Caco-2 (cell line): ENCODE measurements around the gene JAML. TPM values are rescaled to one million over a fixed set of nuclear protein-coding genes. Genes with fewer than 3 reads are reported as not detected.

Experiments
- BruUV-seq: library from RNA; stranded (reverse); fragments of 400-500 nt; replicated peaks from 2 replicates; lab custom pipeline; 2021; lab: Mats Ljungman, UMichigan
- CTCF ChIA-PET: fragments of 300-600 bp; sonication (Branson Sonifier 250); formaldehyde crosslinking; loops from one replicate; lab custom pipeline; 2022; ENCODE audit warnings: antibody characterized with exemption; lab: Charles Lee
- POLR2A ChIA-PET: fragments of 300-600 bp; sonication (Branson Sonifier 250); formaldehyde crosslinking; loops from one replicate; lab custom pipeline; 2022; ENCODE audit warnings: antibody characterized with exemption; lab: Charles Lee
- DNase-seq, 2 experiments: peaks; one replicate each; pipeline versions ENCODE4 v3.0.0 to v3.0.0-alpha.2; 2020 to 2022
- H3K27me3 ChIP-seq: replicated peaks from 2 replicates; pipeline ENCODE4 v1.6.0; 2011; ENCODE audit warnings: low read length; ENCODE audit not compliant: control insufficient read depth, insufficient read depth
- H3K36me3 ChIP-seq: 2 replicates; pipeline ENCODE4 v1.5.1; 2011; ENCODE audit warnings: low read length; ENCODE audit not compliant: control insufficient read depth, insufficient read depth
- H3K4me1 ChIP-seq: fragments of 250-450 bp; sonication (Bioruptor Pico); 2 replicates; pipeline ENCODE4 v1.5.1; 2020; ENCODE audit warnings: mild to moderate bottlenecking
- H3K4me3 ChIP-seq: 2 replicates; pipeline ENCODE4 v1.5.1; 2011; ENCODE audit warnings: low read depth, mild to moderate bottlenecking, control low read depth, low read length
- H3K9me3 ChIP-seq: fragments of 250-450 bp; sonication (Bioruptor Pico); 2 replicates; pipeline ENCODE4 v1.5.1; 2020; ENCODE audit warnings: mild to moderate bottlenecking, moderate library complexity
- H3K27ac Mint-ChIP-seq: one replicate; pipeline ENCODE4 v1.8.0; 2022; ENCODE audit warnings: mixed read lengths; ENCODE audit not compliant: unreplicated experiment
- H3K27me3 Mint-ChIP-seq: one replicate; pipeline ENCODE4 v1.8.0; 2022; ENCODE audit warnings: mixed read lengths; ENCODE audit not compliant: insufficient read depth, unreplicated experiment
- H3K36me3 Mint-ChIP-seq: one replicate; pipeline ENCODE4 v1.8.0; 2022; ENCODE audit warnings: mild to moderate bottlenecking, mixed read lengths; ENCODE audit not compliant: insufficient read depth, unreplicated experiment
- H3K4me1 Mint-ChIP-seq: one replicate; pipeline ENCODE4 v1.8.0; 2022; ENCODE audit warnings: low read depth, mixed read lengths; ENCODE audit not compliant: unreplicated experiment
- H3K4me3 Mint-ChIP-seq: one replicate; pipeline ENCODE4 v1.8.0; 2022; ENCODE audit warnings: mild to moderate bottlenecking, moderate library complexity, mixed read lengths; ENCODE audit not compliant: unreplicated experiment
- H3K9me3 Mint-ChIP-seq: one replicate; pipeline ENCODE4 v1.8.0; 2022; ENCODE audit warnings: mixed read lengths; ENCODE audit not compliant: unreplicated experiment
- intact Hi-C: fragments of 100-400 bp; cut with micrococcal nuclease; formaldehyde crosslinking; loops from one replicate; pipeline ENCODE4 v1.10.0; 2022; ENCODE audit not compliant: unreplicated experiment
- total RNA-seq: library from RNA; stranded (reverse); gene quantifications from 2 replicates; pipeline ENCODE4 v1.2.3, GENCODE V29; 2022
- TF ChIP-seq, protein P1 (sequence below), 2 experiments: fragments of 200-600 bp in 1 of 2; IDR thresholded peaks; 1 replicate in 1 of 2; 2 replicates in 1 of 2; pipeline versions ENCODE4 v1.5.1 to v1.8.0; 2011 to 2022; ENCODE audit warnings: antibody characterized with exemption in 1 of 2, control low read depth in 1 of 2, inconsistent platforms in 1 of 2, low read depth in 1 of 2, low read length in 1 of 2, mild to moderate bottlenecking in 1 of 2, moderate library complexity in 1 of 2; ENCODE audit not compliant: insufficient read depth in 1 of 2, severe bottlenecking in 1 of 2, unreplicated experiment in 1 of 2

The JAML gene
- total RNA-seq, 1 experiment from 2014 or later, result 8.9 TPM

GRCh38 chr11:118239509-118240205 lies 14.8 kb upstream of the JAML start:
- Mint-ChIP-seq H3K27ac (peak overlapping the region; percentile 82), H3K9me3 (no peaks in the 10 kb centered on the region), H3K27me3 (no peaks in the 10 kb centered on the region), H3K4me1 (peaks cover 67% of the 10 kb centered on the region), H3K4me3 (peak overlapping the region; percentile 42), H3K36me3 (peaks cover 12% of the 10 kb centered on the region)
- H3K9me3 ChIP-seq, result no peaks in the 10 kb centered on the region
- H3K4me1 ChIP-seq, result peaks cover 80% of the 10 kb centered on the region
- BruUV-seq, result no TSS peak
- intact Hi-C loops, result no loop called here
- ChIA-PET CTCF (interaction anchor here (0.6 to 2.1 kb wide), 3 partner anchors 24 to 41 kb away, joined by 3 to 15 read pairs (median 6); partner anchors contain the start of gene MPZL2), POLR2A (interaction anchor here (0.5 to 1.8 kb wide), 2 partner anchors 12 to 47 kb away, joined by 3 to 7 read pairs; partner anchors contain the start of gene MPZL3)
- no peaks in the 10 kb centered on the region for H3K27me3 ChIP-seq
- H3K4me3 ChIP-seq, result no peak overlapping the region
- TF ChIP-seq, protein P1, sequence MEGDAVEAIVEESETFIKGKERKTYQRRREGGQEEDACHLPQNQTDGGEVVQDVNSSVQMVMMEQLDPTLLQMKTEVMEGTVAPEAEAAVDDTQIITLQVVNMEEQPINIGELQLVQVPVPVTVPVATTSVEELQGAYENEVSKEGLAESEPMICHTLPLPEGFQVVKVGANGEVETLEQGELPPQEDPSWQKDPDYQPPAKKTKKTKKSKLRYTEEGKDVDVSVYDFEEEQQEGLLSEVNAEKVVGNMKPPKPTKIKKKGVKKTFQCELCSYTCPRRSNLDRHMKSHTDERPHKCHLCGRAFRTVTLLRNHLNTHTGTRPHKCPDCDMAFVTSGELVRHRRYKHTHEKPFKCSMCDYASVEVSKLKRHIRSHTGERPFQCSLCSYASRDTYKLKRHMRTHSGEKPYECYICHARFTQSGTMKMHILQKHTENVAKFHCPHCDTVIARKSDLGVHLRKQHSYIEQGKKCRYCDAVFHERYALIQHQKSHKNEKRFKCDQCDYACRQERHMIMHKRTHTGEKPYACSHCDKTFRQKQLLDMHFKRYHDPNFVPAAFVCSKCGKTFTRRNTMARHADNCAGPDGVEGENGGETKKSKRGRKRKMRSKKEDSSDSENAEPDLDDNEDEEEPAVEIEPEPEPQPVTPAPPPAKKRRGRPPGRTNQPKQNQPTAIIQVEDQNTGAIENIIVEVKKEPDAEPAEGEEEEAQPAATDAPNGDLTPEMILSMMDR (IDR thresholded peaks at IDR 0.05; ENCODE audit: insufficient read depth in 1 of 2, low read depth in 1 of 2, low read length in 1 of 2, severe bottlenecking in 1 of 2, unreplicated experiment in 1 of 2), result no peak
- H3K36me3 ChIP-seq, result peaks cover 3% of the 10 kb centered on the region; the same call in 1 of the 2 replicates
- no peak for DNase-seq

- Mint-ChIP-seq H3K9me3 (no peaks in the 10 kb centered on the region), H3K27me3 (no peaks in the 10 kb centered on the region), H3K4me3 (no peak overlapping the region), H3K4me1 (peaks cover 66% of the 10 kb centered on the region), H3K27ac (peak overlapping the region; percentile 77), H3K36me3 (peaks cover 20% of the 10 kb centered on the region)
- H3K27me3 ChIP-seq, result no peaks in the 10 kb centered on the region
- H3K36me3 ChIP-seq, result peaks cover 3% of the 10 kb centered on the region; the same call in 1 of the 2 replicates
- intact Hi-C loops, result no loop called here
- POLR2A ChIA-PET, result interaction anchor here (0.7 to 1.8 kb wide), 2 partner anchors 13 to 24 kb away, joined by 3 to 7 read pairs; partner anchors contain the start of gene MPZL3
- CTCF ChIA-PET, result interaction anchor here (0.6 to 2.1 kb wide), 3 partner anchors 25 to 41 kb away, joined by 3 to 15 read pairs (median 6); partner anchors contain the start of gene MPZL2
- peaks cover 88% of the 10 kb centered on the region for H3K4me1 ChIP-seq
- TF ChIP-seq, protein P1 (IDR thresholded peaks at IDR 0.05; ENCODE audit: insufficient read depth in 1 of 2, low read depth in 1 of 2, low read length in 1 of 2, severe bottlenecking in 1 of 2, unreplicated experiment in 1 of 2), result no peak
- H3K4me3 ChIP-seq, result no peak overlapping the region
- DNase-seq, result no peak
- BruUV-seq, result no TSS peak
- H3K9me3 ChIP-seq, result no peaks in the 10 kb centered on the region
Measured at GRCh38 chr11:118238929-118239328, 14.1 kb upstream of the JAML start.

DNA sequence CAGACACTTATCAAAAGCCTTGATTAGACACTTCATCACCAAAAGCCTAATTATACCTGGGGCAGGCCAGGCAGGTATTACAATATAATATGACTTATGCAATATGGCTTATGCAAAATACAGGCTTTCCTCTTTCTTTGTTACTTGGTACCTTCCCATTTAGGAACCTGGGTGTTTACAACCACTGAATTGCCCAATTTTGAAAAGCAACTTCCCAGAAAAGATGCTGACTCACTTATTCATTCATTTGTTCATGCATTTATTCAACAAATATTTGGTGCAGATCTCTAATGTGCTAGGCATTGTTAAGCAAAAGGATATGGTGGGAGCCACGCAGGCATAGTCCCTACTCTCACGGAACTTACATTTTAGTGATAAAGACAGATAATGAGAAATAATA lies 13.6 kb upstream of the JAML start:
- TF ChIP-seq, protein P1 (IDR thresholded peaks at IDR 0.05; ENCODE audit: insufficient read depth in 1 of 2, low read depth in 1 of 2, low read length in 1 of 2, severe bottlenecking in 1 of 2, unreplicated experiment in 1 of 2), result no peak
- Histone ChIP-seq H3K27me3 (no peaks in the 10 kb centered on the region), H3K4me3 (no peak overlapping the region), H3K36me3 (peaks cover 3% of the 10 kb centered on the region; the same call in 1 of the 2 replicates), H3K4me1 (peaks cover 93% of the 10 kb centered on the region), H3K9me3 (no peaks in the 10 kb centered on the region)
- no peaks in the 10 kb centered on the region for H3K9me3 Mint-ChIP-seq
- peak overlapping the region; percentile 77 for H3K27ac Mint-ChIP-seq
- no peak for DNase-seq
- no peaks in the 10 kb centered on the region for H3K27me3 Mint-ChIP-seq
- CTCF ChIA-PET, result interaction anchor here (2.1 kb wide), 1 partner anchor 40 kb away, joined by 15 read pairs; no protein-coding TSS in a partner anchor
- no peak overlapping the region for H3K4me3 Mint-ChIP-seq
- POLR2A ChIA-PET, result interaction anchor here (0.7 kb wide), 1 partner anchor 24 kb away, joined by 3 read pairs; no protein-coding TSS in a partner anchor
- peaks cover 65% of the 10 kb centered on the region for H3K4me1 Mint-ChIP-seq
- intact Hi-C loops, result no loop called here
- BruUV-seq, result no TSS peak
- H3K36me3 Mint-ChIP-seq, result peaks cover 25% of the 10 kb centered on the region
